HG03103 (cell line): ENCODE results near the gene CDC73.

Experiments
- ATAC-seq: cut with Tn5 transposase; IDR thresholded peaks from one replicate; pipeline ENCODE4 v1.9.1; 2021; ENCODE audit warnings: low read depth; ENCODE audit not compliant: unreplicated experiment

Gene CDC73

DNA sequence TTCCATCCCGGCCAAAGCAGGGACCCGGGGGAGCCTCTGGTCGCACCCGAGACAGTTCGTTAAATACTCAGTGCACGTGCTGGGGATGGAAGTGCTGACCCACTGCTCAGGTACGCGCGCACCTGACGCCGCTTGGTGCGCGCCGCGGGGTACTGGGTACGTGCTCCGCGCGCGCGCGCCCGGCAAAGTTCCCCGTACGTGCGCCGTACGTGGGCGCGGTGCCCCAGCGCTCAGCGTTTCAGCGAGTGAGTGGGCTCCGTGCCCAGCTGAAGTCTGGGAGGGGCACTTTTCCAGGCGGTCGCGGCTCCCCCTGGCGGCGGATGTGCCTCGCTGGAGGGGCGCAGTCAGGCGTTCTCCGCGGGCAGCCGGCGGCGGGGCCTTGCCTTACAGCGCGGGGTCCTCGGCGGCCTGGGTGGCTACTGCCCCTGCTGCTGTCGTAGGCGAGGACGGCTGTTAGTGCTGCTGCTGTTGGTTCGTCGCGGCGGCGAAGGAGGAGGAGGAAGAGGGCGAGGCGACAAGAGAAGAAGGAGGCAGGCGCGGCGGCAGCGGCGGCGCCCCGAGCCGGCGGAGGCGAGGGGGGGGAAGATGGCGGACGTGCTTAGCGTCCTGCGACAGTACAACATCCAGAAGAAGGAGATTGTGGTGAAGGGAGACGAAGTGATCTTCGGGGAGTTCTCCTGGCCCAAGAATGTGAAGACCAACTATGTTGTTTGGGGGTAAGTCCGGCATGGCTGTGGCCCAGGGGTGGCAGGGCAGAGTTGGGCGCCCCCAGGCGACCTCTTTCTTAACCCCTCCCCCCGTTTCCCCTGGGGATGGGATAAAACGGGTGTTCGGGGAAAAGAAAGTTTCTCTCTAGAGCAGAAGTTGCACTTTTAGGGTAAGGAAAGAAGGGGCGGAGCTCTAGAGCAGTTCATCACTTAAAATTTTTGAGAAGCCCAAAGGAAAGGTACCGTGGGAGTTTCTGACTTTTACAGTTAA lies at the start of gene CDC73:
CDC73 (plus strand) TSS at position 416 of the 978 bp plus-strand sequence; CDS start at position 586, 170 bp downstream.
- peak; percentile 90 for ATAC-seq

DNA sequence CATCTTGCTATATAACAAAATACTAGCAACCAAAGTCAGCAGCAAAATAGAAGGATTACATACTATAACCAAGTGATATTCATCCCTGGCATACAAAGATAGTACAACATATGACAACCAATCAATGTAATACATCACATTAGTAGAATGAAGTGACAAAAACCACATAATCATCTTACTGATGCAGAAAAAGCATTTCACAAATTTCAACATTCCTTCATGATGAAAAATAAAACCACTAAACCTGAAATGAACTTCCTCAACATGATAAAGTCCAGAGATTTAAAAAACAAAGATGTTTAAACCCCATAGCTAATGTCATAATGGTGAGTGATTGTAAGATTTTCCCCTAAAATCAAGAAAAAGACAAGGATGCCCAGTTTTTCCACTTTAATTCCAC lies 43.8 kb upstream of the CDC73 start:
- no peak for ATAC-seq

DNA sequence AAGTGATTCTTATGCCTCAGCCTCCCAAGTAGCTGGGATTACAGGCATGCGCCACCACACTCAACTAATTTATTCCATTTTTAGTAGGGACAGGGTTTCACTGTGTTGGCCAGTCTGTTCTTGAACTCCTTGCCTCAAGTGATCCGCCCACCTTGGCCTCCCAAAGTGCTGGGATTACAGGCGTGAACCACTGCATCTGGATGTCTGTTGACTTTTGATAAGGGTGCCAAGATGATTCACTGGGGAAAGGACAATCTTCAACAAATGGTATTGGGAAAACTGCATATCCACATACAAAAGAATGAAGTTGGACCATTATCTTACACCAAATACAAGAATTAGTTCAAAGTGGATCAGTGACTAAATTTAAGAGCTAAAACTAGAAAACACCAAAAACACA lies 42.6 kb upstream of the CDC73 start:
- ATAC-seq, result no peak

DNA sequence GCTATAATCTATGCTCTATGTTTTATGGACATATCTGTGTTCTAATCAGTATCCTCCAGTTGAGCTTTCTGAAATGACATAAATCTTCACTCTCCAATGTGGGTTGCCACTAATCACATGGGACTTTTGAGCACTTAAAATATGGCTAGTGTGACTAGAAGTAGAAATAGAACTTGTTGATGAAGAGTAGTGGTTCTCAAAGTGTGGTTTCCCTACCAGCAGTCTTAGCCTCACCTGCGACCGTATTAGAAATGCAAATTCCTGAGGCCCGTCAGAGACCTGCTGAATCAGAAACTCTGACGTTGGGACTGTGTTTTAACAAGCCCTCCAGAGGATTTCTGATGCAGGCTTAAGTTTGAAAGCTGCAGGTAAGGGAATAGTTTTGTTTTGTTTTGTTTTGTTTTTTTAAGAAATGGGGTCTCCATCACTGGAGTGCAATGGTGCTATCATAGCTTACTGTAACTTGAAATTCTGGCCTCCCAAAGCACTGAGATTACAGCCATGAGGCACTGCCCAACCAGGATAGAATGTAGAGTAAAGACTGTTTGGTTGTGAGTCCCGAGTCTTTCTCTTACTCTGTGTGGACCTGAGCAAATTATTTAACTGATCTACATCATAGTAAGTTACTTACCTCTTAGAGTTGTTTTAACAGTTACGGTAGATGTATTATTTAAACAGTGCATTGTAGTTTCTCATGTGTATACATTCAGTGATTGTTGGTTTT lies 38.3 kb upstream of the CDC73 start:
- peak; percentile 86 for ATAC-seq

DNA sequence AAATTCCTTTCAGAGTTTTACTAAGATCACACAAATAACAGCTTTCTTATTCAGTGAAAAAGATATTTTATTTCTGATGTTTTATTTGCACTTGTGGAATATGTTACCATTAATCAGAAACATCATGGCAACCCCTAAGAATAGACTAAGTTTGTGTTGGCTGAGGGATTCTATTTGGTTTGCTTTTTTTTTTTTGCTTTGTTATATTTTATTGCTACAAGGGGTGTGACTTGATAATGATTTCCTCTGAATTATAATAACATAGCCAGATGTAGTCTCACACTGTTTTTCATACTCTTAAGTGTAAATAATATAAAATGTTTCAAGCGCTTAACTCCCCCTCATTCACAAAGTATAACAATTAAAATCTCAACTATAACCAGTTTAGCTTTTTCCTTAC lies 36.6 kb upstream of the CDC73 start:
- ATAC-seq, result no peak

DNA sequence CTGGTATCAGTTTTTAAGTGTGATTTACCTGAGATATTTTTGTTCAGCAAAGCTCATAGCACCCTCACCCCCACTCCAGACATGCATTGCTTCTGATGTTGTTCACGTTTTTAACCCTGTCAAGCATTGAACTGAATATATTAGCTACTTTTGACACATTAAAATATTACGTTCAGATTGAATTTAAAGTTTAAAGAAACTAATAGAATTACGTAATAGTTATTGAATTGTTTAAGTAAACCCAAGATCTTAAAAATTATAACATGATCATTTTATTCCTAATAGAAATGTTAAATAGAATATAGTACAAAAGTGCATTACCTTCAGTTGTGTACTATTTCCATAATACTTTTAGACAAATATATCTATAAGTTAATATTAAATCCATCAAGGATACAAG lies 35.5 kb upstream of the CDC73 start:
- no peak for ATAC-seq

DNA sequence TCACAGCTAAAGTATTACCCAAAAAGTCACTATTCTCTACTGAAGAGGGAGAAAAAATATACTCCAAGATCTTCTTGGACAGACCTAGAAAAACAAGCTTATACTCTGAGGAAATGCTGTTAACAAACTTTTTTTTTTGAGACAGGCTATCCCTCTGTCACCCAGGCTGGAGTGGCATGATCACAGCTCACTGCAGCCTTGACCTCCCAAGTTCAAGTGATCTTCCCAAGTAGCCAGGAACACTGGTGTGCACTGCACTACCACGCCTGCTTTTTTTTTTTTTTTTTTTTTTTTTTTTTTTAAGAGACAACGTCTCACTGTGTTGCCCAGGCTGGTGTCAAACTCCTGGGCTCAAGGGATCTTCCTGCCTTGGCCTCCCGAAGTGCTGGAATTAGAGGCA lies 33.9 kb upstream of the CDC73 start:
- ATAC-seq, result no peak

DNA sequence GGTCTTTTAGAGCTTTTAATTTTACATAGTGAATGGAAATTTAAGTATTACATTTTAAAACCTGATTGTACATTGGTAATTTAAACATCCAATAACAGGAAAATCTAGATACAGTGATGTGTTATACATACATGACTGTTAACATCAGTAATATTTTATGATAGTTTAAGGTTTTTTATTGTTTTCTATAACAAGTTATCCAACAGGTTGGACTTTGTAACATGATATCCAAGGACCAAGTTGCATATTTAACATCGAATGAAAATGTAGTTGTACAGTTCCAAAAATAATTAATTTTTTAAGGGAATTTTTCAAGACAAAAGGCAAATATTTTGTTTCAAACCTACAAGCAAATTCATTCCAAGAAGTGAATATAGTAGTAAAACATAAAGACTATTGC lies 31.0 kb upstream of the CDC73 start:
- ATAC-seq, result no peak

DNA sequence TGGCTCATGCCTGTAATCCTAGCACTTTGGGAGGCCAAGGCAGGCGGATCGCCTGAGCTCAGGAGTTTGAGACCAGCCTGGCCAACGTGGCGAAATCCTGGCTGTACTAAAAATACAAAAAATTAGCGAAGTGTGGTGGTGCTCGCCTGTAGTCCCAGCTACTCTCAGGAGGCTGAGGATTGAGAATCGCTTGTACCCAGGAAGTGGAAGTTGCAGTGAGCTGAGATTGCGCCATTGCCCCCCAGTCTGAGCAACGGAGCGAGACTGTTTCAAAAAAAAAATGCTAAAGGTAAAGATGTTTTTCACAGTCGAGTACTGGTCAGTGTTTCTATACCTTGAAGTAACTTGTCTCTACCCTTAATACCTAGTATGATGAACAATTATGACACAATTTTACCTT lies 27.7 kb upstream of the CDC73 start:
- ATAC-seq, result no peak

DNA sequence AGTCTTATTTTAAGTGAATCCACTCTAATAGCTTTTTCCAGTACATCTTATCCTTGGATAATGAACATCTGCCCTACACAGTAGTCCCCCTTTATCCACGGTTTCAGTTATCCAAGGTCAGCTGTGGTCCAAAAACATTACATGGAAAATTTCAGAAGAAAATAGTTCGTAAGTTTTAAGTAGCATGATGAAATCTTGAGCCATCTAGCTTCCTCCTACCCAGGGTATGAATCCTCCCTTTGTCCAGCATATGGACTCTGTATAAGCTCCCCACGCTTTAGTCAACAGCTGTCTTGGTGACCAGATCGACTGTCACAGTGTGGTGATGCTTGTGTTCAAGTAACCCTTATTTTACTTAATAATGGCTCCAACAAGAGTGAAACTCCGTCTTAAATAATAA lies 19.2 kb upstream of the CDC73 start:
- ATAC-seq, result no peak

DNA sequence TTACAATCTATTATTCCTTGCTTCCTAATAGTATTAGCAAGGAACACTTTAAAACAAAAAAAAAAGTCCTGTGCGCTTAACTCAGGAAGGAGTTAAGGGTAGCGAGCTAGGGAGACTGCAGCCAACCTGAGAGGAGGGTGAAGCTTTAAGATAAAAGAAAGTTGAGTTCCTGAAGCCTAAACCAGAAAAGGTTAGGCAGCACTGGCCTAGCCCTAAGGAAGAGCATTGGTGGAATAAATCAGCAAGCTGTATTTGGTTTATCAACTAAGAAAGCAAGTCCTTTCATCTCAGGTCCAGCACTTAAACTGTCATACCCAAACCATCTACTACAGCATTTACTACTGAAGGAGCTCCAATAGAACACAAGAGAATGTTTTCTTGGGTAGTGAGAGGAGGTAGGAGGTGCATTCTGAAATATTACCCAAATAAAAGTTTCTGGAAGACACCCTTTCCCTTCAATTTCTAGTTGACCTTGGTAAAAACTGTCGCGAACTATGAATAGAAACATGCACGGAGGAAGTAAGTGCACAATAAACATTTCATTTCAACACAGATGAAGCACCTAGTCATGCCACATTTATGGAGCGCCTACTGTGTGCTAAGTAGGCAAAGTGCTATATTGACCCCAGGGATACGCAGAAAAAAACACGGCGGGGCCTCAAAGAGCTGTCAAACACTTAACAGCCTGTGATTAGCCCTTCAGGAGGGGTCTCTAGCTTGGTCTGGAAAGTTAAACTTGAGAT lies 17.9 kb upstream of the CDC73 start:
- no peak for ATAC-seq

DNA sequence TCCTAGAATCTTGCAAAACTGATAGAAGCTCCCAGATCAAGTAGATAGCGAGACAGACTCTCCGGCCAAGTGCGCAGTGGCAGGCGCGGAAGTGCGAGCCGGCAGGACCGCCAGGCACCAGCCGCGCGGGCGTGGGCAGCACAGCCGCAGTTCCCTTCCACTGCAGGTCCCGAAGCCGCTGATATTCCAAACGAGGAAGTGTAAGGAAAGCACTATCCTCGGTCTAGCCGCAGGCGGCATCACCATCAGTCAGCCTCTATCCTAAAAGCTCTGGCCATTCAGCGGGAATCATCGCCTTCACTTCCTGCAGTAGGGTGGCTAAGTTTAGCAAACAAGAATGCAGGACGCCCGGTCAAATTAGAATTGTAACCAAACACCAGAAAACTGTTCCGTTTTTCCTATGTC lies 17.3 kb upstream of the CDC73 start:
- ATAC-seq, result peak; percentile 31

DNA sequence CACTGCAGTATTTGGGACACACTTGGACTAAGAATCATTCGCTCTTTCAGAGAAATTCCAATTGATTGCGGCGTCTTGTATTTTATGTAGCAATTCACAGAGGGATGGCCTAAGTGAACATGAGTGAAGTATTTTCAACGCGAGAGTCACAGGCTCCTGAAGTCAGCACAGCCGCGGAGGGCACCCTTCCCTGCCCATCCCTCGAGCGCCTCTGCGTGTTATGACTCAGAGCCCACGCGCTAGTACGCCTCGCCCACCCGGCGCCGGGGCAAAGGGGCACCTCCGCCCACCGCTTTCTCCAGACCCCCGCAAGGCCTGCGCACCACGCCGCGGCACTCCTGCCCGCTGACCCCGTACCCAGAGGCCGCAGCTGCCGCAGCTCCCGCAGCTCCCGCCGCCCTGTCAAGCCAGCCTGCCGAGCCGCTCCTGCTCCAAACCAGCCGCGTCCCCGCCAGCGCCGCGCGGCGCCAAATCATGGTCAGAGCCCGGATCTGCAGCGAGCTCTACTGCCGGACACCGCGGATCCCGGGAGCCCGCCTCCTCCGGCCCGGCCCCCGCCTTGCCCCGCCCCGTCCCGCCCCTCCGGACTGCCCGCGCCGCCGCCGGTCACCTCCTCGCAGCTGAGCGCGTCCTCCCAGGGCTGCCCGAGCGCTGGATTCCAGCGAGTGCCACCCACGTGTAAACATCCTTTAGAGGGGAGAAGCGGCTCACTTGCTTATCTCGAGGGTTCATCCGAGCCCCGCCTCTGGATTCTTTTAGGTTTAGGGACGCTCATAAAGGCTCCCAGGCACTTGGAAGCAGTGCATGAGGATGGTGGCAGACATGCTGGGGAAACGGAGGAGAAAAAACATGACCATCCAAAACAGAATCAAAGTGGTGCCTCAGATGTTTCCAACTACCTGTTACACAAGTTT lies 16.7 kb upstream of the CDC73 start, which contains the start of gene GLRX2:
GLRX2 (minus strand) TSS at position 508 of the 914 bp plus-strand sequence; CDS start at position 476, 32 bp downstream.
- peak; percentile 86 for ATAC-seq

DNA sequence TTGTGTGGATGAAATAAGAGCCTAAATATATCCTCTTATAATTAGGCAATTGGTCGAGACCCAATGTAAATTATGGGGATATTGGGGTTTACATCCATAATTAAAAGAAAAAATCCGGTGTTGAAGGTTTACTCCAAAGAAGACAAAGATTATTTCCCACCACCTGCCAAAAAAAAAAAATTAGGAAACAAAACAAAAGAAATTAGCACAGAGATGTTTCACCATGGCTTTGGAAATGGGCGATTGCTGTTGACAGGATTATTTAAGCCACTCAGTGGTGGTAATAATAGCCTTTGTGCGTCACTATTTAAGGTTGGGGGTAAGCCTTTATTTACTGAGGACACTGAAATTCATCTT lies 16.0 kb upstream of the CDC73 start:
- no peak for ATAC-seq

DNA sequence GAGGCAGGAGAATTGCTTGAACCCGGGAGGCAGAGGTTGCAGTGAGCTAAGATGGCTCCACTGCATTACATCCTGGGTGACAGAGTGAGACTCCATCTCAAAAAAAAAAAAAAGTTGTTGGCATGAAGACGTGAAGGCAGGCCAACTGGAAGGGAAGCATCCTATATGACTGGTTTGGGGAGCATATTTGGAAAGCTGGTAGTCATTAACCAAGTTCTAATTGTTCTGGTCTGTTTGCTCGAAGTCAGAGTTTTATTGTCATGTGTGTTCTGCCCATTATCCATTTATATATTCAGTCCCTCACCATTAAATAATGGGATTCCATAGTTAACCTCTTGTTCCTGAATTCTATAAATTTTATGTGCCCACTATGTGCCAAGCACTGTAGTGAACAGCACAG lies 13.4 kb upstream of the CDC73 start:
- no peak for ATAC-seq

DNA sequence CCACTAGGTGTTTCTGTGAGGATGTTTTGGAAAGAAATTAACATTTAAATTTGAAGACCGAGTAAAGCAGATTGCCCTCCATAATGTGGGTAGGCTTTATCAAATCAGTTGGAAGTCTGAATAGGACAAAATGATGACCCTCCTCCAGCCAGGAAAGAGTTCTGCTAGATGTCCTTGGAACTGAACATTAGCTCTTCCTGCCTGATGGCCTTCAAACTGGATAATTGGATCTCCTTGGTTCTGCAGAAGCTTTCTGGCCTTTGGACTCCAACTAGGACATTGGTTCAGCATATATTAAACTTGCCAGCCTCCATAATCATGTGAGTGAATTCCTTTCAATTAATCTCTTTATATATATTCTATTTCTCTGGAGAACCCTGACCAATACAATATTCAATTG lies 12.2 kb upstream of the CDC73 start:
- ATAC-seq, result no peak

DNA sequence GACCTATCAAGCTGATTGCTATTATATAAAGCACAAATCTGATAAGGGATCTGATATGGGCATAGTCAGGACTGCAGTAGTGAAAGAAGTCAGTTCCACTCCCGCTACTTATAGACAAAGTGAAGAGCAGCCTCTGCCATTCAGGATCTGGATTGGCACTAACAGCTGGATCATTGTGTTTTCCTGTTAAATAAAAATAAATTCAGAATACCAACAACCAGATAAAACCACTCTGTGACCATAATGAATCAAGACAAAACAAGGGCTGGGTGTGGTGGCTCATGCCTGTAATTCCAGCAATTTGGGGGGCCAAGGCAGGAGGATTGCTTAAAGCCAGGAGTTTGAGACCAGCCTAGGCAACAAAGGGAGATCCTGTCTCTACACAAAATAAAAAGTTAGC lies 11.6 kb upstream of the CDC73 start:
- ATAC-seq, result no peak

DNA sequence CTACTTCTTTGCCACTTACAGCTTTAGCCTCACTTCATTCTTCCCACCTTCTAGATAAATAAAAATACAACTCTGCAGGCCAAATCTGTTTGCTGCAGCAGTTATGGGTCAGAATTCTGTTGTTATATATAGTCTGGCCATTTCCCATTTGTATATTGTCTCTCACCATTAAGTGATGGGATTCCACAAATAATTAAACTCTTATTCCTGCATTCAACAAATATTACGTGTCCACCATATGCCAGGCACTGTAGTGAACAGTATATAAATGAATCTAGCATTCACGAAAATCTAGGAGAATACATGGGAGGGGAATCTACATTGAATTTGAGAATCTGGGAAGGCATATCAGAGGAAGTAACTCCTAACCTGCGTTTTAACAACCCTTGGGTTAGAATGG lies 11.0 kb upstream of the CDC73 start:
- no peak for ATAC-seq

DNA sequence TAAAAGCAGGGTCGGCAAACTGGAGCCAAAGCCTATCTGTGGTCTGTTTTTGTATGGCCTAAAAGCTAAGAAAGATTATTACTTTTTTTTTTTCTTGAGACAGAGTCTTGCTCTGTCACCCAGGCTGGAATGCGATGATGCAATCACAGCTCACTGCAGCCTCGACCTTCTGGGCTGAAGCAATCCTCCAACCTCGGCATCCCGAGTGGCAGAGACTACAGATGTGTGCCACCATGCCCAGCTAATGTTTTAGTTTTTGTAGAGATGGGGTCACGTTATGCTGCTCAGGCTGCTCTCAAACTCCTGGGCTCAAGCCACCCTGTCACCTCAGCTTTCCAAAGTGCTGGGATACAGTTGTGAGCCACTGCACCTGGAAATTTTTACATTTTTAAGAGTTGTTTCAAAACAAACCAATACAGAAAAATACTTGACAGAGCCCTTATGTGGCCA lies 10.2 kb upstream of the CDC73 start:
- peak; percentile 15 for ATAC-seq
